Neural cell (in vitro differentiated cells): Measurements from ENCODE around the gene LMF2. TPM values are rescaled to one million over a fixed set of nuclear protein-coding genes. Genes with fewer than 3 reads are reported as not detected.
A peak's percentile ranks its signal among the peaks of the same experiment; 100 is the strongest.

ENCODE experiments used
- H2AFZ ChIP-seq: fragments of 200-600, 300-800 bp; sonication (generic), shearing (Covaris generic); 2 replicates; pipeline ENCODE4 v1.6.0; 2014; ENCODE audit warnings: low read depth, mild to moderate bottlenecking, antibody characterized with exemption, low read length, moderate library complexity
- H3F3A ChIP-seq: fragments of 200-600 bp; shearing (Covaris generic); 2 replicates; pipeline ENCODE4 v1.6.1; 2016; ENCODE audit warnings: mild to moderate bottlenecking, moderate library complexity, mixed read lengths, antibody characterized with exemption, low read length; ENCODE audit not compliant: insufficient read depth, poor library complexity, severe bottlenecking
- H3K27ac ChIP-seq: fragments of 200-600, 300-800 bp; sonication (generic), shearing (Covaris generic); 2 replicates; pipeline ENCODE4 v1.5.1; 2014; ENCODE audit warnings: mild to moderate bottlenecking, low read length, moderate library complexity
- H3K27me3 ChIP-seq: fragments of 300-800, 200-600 bp; sonication (generic), shearing (Covaris generic); 2 replicates; pipeline ENCODE4 v1.6.0; 2014; ENCODE audit warnings: mild to moderate bottlenecking, low read depth, low read length, moderate library complexity; ENCODE audit not compliant: insufficient read depth
- H3K36me3 ChIP-seq: fragments of 300-800, 200-600 bp; sonication (generic), shearing (Covaris generic); 2 replicates; pipeline ENCODE4 v1.5.1; 2014; ENCODE audit warnings: mild to moderate bottlenecking, antibody characterized with exemption, low read length, moderate library complexity; ENCODE audit not compliant: insufficient read depth
- H3K4me2 ChIP-seq: fragments of 300-800, 200-600 bp; sonication (generic), shearing (Covaris generic); 2 replicates; pipeline ENCODE4 v1.6.0; 2014; ENCODE audit warnings: mild to moderate bottlenecking, low read length
- H3K4me3 ChIP-seq: fragments of 300-800, 200-600 bp; sonication (generic), shearing (Covaris generic); 2 replicates; pipeline ENCODE4 v1.5.1; 2014; ENCODE audit warnings: mild to moderate bottlenecking, low read length, moderate library complexity
- H3K79me2 ChIP-seq: fragments of 200-600 bp; shearing (Covaris generic); replicated peaks from 2 replicates; pipeline ENCODE4 v1.6.0; 2014; ENCODE audit warnings: mild to moderate bottlenecking, low read length, moderate library complexity; ENCODE audit not compliant: insufficient read depth
- H3K9ac ChIP-seq: fragments of 300-800, 200-600 bp; sonication (generic), shearing (Covaris generic); 2 replicates; pipeline ENCODE4 v1.6.1; 2016; ENCODE audit warnings: mild to moderate bottlenecking, low read length, mixed read lengths
- H3K9me2 ChIP-seq: fragments of 200-600 bp; shearing (Covaris generic); 2 replicates; pipeline ENCODE4 v1.6.1; 2016; ENCODE audit warnings: mild to moderate bottlenecking, low read length, mixed read lengths; ENCODE audit not compliant: insufficient read depth
- H3K9me3 ChIP-seq: fragments of 200-600, 300-800 bp; sonication (generic), shearing (Covaris generic); 2 replicates; pipeline ENCODE4 v1.6.1; 2016; ENCODE audit warnings: mild to moderate bottlenecking, mixed run types, low read length, moderate library complexity, mixed read lengths
- H4K20me1 ChIP-seq: fragments of 200-600 bp; shearing (Covaris generic); 2 replicates; pipeline ENCODE4 v1.6.1; 2016; ENCODE audit warnings: mild to moderate bottlenecking, mixed run types; ENCODE audit not compliant: insufficient read depth
- EP300 ChIP-seq: fragments of 450-650 bp; conservative IDR thresholded peaks from 2 replicates; pipeline ENCODE4 v1.6.1; 2014; ENCODE audit warnings: antibody characterized with exemption, mild to moderate bottlenecking, moderate library complexity; ENCODE audit not compliant: poor library complexity, severe bottlenecking
- EZH2 ChIP-seq: fragments of 200-600, 300-800 bp; shearing (Covaris generic), sonication (generic); IDR thresholded peaks from 2 replicates; pipeline ENCODE4 v1.6.1; 2014; ENCODE audit warnings: antibody characterized with exemption, low read length, borderline replicate concordance, mild to moderate bottlenecking; ENCODE audit not compliant: insufficient read depth, poor library complexity, severe bottlenecking
- MXI1 ChIP-seq: fragments of 450-650 bp; conservative IDR thresholded peaks from 2 replicates; pipeline ENCODE4 v1.6.1; 2014; ENCODE audit warnings: antibody characterized with exemption, mild to moderate bottlenecking; ENCODE audit not compliant: poor library complexity, severe bottlenecking
- POLR2AphosphoS5 ChIP-seq: IDR thresholded peaks from 2 replicates; pipeline ENCODE4 v1.6.1; 2012
- RAD21 ChIP-seq: fragments of 450-650 bp; conservative IDR thresholded peaks from 2 replicates; pipeline ENCODE4 v1.6.1; 2014; ENCODE audit warnings: antibody characterized with exemption, mild to moderate bottlenecking, moderate library complexity
- REST ChIP-seq: IDR thresholded peaks from 2 replicates; pipeline ENCODE4 v1.6.1; 2012; ENCODE audit warnings: borderline replicate concordance
- SMC3 ChIP-seq: fragments of 450-650 bp; conservative IDR thresholded peaks from 2 replicates; pipeline ENCODE4 v1.6.1; 2014; ENCODE audit warnings: antibody characterized with exemption, mild to moderate bottlenecking, moderate library complexity; ENCODE audit not compliant: poor library complexity
- TAF1 ChIP-seq: IDR thresholded peaks from 2 replicates; pipeline ENCODE4 v1.6.1; 2012; ENCODE audit warnings: low read depth
- polyA plus RNA-seq: library from polyadenylated mRNA; depleted of rRNA; stranded (reverse); fragments of >200 nt; gene quantifications from 2 replicates; pipeline ENCODE4 v1.2.3, GENCODE V29; 2014
- TF ChIP-seq, protein P1 (sequence below): fragments of 450-650 bp; IDR thresholded peaks from 2 replicates; pipeline ENCODE4 v1.5.1; 2014; ENCODE audit warnings: antibody characterized with exemption, mild to moderate bottlenecking, moderate library complexity; ENCODE audit not compliant: poor library complexity, severe bottlenecking

The LMF2 gene
- polyA plus RNA-seq, 1 donor from 2014 or later = 76.5 TPM

DNA sequence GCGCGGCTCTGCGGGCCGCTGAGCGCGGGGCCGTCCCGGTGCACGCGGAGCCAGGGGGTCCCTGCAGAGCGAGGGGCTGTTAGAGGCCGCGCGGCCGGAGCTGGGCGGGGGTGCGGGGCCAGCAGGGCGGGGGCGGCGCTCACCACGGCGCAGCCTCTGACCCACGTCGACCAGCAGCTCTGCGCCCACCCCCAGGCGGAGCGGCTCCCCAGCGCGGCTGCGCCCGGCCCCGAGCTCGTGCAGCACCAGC is 18.3 kb upstream of the LMF2 start:
- Histone ChIP-seq H3K79me2 (no peaks in the 10 kb centered on the region), H3K27ac (peak overlapping the region; percentile 75), H3K27me3 (peaks cover 14% of the 10 kb centered on the region), H3K9me3 (no peaks in the 10 kb centered on the region), H2AFZ (no peak overlapping the region), H4K20me1 (no peaks in the 10 kb centered on the region), H3K4me2 (no peak overlapping the region), H3K9ac (peak overlapping the region; percentile 81), H3F3A (no peaks in the 10 kb centered on the region), H3K9me2 (no peaks in the 10 kb centered on the region), H3K36me3 (no peaks in the 10 kb centered on the region), H3K4me3 (peak overlapping the region; percentile 95)
- TF ChIP-seq RAD21 (no peak), REST (no peak), EP300 (no peak), EZH2 (no peak), POLR2AphosphoS5 (no peak), SMC3 (no peak)
- TF ChIP-seq, protein P1, sequence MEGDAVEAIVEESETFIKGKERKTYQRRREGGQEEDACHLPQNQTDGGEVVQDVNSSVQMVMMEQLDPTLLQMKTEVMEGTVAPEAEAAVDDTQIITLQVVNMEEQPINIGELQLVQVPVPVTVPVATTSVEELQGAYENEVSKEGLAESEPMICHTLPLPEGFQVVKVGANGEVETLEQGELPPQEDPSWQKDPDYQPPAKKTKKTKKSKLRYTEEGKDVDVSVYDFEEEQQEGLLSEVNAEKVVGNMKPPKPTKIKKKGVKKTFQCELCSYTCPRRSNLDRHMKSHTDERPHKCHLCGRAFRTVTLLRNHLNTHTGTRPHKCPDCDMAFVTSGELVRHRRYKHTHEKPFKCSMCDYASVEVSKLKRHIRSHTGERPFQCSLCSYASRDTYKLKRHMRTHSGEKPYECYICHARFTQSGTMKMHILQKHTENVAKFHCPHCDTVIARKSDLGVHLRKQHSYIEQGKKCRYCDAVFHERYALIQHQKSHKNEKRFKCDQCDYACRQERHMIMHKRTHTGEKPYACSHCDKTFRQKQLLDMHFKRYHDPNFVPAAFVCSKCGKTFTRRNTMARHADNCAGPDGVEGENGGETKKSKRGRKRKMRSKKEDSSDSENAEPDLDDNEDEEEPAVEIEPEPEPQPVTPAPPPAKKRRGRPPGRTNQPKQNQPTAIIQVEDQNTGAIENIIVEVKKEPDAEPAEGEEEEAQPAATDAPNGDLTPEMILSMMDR = peak; percentile 20

- Histone ChIP-seq H4K20me1 (no peaks in the 10 kb centered on the region), H3K36me3 (no peaks in the 10 kb centered on the region), H3K27ac (peak within 1 kb of the TSS; percentile 75), H3K4me2 (peak within 1 kb of the TSS; percentile 88), H2AFZ (peak within 1 kb of the TSS; percentile 27), H3K4me3 (peak within 1 kb of the TSS; percentile 95), H3K79me2 (no peaks in the 10 kb centered on the region), H3K9me2 (no peaks in the 10 kb centered on the region), H3K9me3 (no peaks in the 10 kb centered on the region), H3K9ac (peak within 1 kb of the TSS; percentile 81), H3K27me3 (peaks cover 9% of the 10 kb centered on the region), H3F3A (no peaks in the 10 kb centered on the region)
- TF ChIP-seq POLR2AphosphoS5 (peak; percentile 89), RAD21 (peak; percentile 62), MXI1 (peak; percentile 84), EP300 (peak; percentile 47), SMC3 (peak; percentile 47), EZH2 (no peak), REST (no peak), TAF1 (peak; percentile 86)
- TF ChIP-seq, protein P1 = peak; percentile 73
These were observed 17.8 kb upstream of the LMF2 start, which contains the start of gene SCO2 for GRCh38 chr22:50525104-50525857. Gene SCO2 (minus strand): TSS chr22:50525598. CDS start chr22:50524411, 1,187 bp downstream.
